ENCODE results near the gene SSTR1.

SSTR1 gene

DNA sequence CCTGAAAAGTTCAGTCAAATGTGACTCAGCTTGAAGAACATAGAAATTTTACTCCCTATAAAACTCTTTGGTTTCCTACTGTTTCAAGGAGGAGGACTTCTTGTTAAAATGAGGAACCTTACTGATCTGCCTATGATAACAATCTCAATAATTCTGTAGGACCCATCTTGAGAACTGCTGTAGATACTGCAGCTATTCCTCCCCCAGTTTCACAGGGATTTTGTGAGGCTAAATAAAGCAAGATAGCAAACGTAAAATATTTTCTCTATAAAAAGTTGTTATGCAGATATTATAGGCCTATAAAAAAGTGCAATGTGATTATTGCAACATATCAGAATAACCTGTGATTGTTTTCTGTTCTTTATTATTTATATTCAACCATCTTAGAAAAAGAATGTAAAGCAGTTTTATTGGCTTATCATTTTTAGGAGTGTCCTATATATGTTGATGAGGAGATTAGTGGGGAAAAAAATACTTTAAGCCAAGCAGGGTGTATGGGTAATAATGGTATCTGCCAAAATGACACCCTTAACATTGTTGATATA is 36.1 kb downstream of the SSTR1 start:
- DNase-seq = no peak

DNA sequence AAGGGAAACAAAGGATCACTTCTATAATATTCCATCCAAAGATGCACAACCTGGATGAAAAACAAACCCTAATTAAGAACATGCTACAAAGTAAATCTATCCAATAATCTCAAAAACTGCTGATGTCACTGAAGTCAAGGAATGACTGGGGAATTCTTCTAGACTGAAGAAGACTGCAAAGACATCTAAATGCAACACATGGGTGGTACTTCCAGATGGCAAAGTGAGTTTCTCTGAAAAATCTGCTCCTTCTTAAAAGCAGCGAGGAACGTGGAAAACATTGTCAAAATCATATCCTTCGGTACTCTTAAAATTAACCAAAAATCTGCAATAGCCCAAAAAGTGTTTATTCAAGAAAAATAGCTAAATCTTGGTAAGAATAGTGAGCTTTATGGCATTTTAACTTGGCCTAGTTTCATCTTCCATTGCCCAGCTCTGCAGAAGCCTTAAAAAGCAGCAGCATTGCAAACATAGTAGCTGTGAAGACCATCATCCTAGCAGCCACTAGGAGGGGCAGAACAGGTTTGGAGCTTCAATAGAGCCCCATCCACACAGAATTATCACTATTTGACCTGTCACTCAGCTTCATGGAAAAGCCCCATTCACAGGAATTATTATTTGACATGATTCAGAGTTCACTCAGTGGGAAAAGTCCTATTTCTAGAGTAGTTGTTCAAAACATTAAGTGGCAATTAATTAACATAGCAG is 40.8 kb downstream of the SSTR1 start:
- no peak for DNase-seq

DNA sequence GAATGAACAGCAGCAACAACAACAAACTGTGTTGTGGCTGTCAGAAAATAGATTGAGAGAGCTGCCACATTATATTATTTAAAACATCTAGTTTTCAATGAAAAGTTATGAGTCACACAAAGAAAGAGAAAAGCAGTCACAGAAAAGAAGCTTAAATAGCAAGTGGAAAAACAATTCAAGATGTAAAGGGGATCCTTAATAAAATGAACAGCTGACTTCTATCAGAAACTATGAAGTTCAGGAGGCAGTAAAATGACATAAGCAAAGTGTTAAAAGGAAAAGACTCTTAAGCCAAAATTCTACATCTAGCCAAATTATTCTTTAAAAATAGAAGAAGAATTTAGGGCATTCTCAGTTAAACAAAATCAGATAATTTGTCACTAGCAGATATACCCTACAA is 42.6 kb downstream of the SSTR1 start:
- no peak for DNase-seq

DNA sequence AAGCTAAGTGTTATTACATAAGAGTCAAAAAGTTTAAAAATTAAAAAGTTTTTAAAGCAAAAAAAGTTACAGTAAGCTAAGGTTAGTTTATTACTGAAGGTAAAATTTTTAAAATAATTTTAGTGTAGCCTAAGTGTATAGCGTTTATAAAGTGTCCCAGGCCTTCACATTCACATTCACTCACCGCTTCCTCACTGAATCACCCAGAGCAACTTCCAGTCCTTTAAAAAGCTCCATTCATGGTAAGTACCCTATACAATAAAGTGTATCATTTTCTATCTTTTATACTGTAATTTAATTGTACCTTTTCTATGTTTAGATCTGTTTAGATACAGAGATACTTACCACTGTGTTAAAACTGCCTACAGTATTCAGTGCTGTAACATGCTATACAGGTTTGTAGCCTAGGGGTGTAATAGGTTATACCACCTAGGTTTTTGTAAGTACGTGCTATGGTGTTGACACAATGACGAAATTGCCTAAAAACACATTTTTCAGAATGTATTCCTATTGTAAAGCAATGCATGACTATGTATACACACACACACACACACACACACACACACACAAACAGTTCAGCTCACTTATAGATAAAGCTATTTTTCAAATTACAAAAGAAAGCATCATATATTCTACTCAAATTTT is 44.5 kb downstream of the SSTR1 start:
- DNase-seq = no peak

DNA sequence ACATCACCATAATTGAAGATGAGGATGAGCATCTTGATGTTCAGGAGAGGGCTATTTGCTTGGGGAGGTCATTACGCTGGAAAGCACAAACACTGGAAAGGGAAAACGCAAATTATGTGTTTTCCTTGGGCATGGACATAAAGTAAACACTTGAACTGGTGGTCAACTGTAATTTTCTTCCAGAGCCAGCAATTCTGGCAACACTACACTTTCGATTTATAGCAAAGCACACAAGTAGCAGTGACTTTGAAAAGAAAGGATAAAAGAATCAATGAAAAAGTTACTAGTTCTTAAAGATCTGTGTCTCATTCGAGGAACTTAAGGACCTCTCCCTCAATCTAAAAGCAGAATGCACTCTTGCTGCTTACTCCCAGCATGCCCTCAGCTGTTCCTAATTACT is 46.0 kb downstream of the SSTR1 start:
- DNase-seq = no peak

DNA sequence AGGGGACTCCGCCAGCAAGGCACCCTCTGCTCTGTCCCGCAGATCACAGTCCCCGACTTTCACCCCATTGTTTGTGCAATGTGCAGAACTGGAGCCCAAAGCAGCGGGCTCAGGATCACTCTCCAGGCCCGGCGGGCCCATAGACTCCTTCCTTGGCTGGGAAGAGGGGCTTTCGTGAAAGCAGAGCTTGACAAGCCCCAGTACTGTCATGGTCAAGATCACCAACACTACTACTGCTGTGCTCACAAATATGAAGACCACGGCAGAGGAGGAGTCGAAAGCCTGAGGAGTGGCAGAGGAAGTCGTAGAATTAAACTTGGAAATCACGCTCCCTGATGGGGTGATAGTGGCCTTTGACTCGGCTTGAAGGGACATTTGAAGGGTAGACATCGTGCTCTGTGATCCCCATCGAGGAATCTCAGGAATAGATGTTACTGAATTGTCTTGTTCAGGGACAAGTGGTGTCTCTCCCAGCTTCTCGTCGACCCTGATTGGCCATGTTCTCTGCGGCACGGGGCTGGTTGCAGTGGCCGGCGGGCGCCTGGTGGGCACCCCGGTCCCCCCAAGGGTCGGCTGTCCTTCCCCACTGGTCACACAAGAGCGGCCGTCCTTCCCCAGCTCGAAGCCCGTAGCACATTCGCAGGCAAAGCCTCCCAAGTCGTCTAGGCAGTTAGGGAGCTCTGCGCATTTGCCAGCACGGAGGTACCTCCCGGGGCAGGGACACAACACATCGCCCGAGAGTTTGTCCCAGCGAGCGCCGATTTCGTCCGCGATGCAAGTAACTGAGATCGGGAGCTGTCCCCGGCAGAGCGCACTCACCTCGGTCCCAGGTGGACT is 47.1 kb downstream of the SSTR1 start:
- no peak for DNase-seq

DNA sequence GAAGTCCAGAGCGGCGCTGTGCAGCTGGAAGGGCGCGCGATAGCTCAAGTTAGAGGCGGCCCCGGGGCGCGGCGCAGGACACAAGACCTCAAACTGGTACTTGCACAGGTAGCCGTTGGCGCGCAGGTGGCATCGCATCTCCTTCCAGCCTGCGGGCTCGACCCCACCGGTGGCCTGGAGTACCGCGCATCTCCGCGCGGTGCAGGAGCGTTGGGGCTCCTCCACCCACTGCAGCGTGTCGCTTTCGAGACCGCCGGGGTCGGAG is 47.6 kb downstream of the SSTR1 start:
- no peak for DNase-seq

DNA sequence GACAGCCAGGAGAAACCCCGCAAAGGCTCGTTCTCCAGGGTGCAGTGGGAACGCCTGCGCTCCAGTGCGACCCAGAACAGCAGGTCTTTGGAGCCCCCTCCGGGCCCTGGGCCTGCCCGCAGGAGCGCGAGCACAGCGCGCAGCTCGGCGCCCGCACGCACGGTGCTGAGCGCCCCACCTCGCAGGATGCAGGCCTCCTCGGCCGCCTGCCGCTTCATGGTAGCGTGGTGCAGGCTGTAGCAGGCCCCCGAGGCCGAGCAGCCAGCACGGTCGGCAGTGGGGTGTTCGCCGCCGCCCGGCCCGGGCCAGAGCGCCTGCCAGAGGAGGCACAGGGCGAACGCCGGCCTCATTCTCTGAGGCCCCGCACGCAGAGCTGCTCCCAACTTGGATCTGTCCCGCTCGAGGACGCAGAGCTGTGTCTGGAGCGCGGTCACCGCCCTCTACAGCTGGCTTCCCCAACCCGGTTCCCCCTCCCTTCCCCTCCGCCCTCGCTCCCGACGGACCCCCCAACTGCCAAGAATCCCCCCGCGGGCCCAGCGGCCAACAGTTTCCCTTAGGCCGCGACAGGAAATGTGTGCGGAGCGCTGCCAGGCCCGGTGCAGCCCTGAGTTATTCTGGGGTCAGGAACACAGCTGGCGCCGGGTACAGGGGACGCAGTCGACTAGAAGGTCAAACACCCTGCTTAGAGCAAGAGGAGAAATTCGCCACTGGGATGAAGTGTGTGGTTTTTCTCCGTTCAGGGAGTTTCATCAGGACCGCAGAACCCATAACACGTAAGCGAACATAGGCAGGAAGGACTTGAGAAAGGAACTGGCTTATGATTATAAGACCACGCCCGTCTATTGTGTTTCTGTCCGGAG is 48.2 kb downstream of the SSTR1 start, which contains the start of gene CLEC14A:
Gene CLEC14A (minus strand): TSS at position 421 of the 860 bp plus-strand sequence. CDS start 71 bp downstream, at position 350.
- no peak for DNase-seq

DNA sequence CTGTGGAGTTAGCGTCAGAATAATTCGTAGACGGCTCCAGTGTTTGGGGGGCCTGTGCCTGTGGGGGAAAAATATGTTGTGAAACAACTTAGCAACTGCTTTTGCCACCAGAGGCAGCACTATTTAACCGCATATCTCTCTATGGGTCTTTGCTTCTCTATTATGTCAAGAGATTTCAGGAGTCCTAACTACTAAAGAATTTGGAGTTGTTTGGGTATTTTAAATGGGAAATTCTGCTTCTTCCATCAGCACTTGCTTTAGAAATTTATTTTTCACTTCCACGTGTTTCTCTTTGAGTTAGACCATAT is 48.8 kb downstream of the SSTR1 start:
- no peak for DNase-seq

DNA sequence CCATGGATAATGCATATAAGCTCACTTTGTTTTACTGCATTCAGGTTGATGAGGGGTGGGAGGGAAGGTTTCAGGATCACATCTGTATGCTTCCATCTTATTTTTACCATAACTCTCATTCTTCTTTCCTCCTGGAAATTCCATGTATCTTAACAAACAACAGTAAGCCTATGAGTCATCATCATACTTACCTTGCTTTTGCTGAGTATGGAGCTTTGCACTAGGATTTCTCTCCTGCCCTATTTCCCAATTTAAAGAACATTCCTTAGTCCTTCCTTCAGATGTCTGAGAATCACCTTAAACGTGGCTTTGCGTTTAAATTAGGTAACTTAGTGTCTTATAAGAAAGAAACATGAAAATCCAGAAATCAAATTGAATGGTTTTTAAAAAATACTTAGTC is 49.8 kb downstream of the SSTR1 start:
- DNase-seq = no peak

DNA sequence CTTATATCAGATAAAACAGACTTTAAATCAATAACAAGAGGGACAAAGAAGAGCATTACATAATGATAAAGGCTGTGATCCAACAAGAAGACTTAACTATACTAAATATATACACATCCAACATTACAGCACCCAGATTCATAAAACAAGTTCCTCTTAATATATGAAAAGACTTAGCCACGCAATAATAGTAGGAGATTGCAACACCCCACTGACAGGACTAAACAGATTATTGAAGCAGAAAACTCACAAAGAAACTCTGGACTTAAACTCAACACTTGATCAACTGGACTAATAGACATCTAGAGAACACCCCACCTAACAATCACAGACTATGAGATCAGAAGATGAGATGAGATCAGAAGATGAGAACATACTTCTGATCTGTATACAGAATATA is 53.9 kb downstream of the SSTR1 start:
- no peak for DNase-seq

Measured in activated CD8-positive, alpha-beta memory T cell treated with anti-CD3 and anti-CD28 coated beads, Interleukin-2, amount 50 U/mL, for 4 hours (primary cell).